HG02840 (cell line): ENCODE results near the gene PI4KA.
"Not testable (repeated sequence)": the region's sequence is repeated elsewhere in the genome, so short reads cannot be mapped to it uniquely, and the experiment has no call there.

Source experiments
- ATAC-seq: cut with Tn5 transposase; IDR thresholded peaks from one replicate; pipeline ENCODE4 v1.9.1; 2021; ENCODE audit warnings: mild to moderate bottlenecking, moderate library complexity, moderate number of reproducible peaks; ENCODE audit not compliant: unreplicated experiment, low FRiP score

Gene PI4KA

DNA sequence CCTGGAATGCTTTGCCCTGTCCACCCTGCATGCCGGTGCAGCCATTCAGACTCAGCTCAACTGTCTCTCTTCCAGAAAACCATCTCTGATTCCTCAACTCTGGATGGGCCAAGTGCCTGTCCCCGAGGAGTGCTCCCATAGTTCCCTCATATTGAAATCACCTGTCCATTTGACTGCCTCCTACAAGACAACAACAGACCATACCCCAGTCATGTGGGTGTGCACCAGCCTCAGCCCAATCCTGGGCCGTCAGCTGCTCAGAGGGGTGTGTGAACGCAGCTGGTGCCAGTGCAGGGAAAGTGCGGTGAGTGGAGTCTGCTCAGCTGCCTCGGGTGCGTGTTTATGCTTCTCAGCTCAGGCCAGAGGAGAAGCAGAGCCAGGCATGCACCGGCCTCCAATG is 126.2 kb downstream of the PI4KA start:
- not testable (repeated sequence) for ATAC-seq

DNA sequence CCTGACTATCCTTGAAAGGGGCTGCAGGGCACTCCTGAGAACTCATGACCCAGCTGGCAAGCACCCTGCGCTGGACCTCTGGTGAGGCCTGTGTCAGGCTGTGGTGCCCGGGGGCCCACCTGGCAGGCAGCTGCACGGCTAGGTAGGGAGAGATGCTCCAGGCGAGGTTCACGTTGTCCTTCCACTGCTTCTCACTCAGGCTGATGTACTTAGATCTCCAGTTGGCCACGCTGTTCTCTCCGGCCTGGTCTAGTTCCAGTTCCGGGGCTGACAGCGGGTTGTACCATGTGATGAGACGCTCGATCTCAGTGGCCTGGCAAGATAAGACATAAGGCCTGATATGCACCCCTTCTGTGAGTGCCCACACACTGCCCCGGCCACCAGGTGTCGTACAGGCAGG is 129.4 kb downstream of the PI4KA start:
- ATAC-seq = no peak

- ATAC-seq = no peak
Measured at GRCh38 chr22:20728523-20729190, 130.0 kb downstream of the PI4KA start.

- no peak for ATAC-seq
Measured at GRCh38 chr22:20727118-20728015, 131.2 kb downstream of the PI4KA start.

DNA sequence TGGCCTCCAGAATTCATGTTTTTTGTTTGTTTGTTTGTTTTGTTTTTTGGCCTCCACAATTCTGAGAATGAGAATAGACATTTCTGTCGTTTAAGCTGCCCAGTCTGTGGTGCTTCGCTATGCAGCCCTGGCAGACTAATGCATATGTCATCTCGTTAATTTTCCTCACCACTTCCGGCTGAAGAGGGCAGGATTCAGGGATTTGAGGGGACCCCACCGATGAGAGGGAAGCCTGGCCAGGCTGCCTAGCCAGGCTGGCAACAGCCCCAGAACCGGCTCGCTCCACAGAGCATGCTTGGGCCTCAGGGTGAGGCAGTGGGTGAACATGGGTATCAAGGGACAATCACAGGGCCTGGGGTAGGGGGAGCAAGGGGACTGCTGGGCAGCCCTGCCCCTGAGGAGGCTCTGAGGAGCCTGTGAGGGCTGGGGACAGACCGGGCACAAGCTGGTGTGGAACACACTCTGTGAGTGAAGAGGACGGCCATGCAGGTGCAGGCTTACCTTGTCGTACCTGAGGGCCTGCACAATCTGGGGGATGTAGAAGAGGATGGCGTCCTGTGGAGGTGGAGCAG is 132.5 kb downstream of the PI4KA start:
- ATAC-seq = no peak

- ATAC-seq = no peak
Measured at GRCh38 chr22:20724676-20725454, 133.7 kb downstream of the PI4KA start.

GRCh38 chr22:20721409-20722218 is 137.0 kb downstream of the PI4KA start:
- ATAC-seq = no peak

- no peak for ATAC-seq
Measured at GRCh38 chr22:20720692-20721408, 137.8 kb downstream of the PI4KA start.

DNA sequence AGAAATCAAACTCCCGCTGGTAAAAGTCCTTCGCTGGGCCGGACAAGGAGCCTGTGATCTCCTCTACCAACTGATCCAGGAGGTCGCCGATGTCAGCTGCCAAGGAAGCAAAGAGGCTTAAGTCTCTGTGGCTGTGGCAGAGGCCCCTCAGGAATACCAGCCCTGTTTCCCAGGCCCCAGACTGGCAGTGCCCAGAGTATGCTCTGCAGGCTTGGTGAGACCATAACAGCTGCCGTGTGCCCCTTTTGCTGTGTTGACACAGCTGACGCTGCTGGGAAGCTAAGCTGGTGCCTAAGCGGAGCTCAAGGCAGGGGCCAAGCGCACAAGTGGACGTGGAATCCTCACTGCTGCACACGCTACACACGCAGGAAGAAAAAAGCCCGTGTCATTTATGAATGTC is 139.9 kb downstream of the PI4KA start:
- not testable (repeated sequence) for ATAC-seq

GRCh38 chr22:20717981-20718380 is 140.6 kb downstream of the PI4KA start:
- not testable (repeated sequence) for ATAC-seq

DNA sequence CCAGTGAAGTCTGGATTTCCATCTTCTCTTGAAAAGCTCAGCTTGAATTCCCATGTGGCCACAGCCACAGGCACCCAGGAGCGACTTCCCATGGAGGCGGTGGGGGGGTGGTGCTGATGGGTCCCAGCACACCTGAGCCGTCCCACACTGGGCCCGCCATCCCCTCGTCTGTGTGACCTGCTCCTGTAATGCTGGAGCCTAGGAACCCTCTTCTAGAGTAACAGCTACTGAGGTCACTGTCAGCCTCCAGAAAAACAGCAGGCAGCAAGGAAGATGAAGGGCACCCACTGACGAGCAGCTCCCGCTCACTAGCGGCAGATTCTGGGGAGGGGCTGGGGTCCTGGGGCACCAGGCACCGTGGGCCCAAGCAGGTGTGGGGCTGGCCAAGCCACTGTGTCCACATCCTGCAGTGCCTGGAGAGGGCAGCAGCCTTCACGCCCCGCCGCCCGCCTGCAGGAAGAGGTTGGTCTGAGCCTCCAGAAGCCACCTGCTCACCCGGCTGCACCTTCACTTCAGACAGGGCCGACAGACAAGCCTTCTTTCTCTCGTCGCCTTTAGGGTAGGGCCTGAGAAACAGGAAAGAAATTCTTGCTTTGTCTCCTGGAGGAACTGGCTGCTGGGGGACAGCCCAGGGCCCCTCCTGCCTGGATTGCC is 141.3 kb downstream of the PI4KA start:
- not testable (repeated sequence) for ATAC-seq

GRCh38 chr22:20713116-20713515 is 145.5 kb downstream of the PI4KA start:
- not testable (repeated sequence) for ATAC-seq

DNA sequence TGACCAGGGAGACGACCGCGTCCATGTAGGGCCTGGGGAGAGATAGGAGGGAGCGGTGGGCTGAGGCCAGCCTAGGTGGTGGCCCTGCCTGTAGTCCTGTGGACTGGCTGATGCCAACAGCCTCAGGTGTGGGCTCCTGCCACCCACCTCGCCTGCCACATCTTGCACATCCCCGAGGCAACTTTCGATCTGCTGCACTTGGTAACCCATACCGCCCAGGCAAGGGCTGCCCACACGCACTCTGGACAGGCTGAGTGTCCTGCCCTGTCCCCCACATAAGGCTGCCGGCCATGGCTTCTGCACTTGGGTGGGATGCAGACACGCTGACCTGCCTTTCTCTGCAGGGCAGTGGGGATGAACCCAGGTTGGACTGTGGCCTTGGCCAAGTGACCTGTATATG is 148.6 kb downstream of the PI4KA start:
- not testable (repeated sequence) for ATAC-seq

DNA sequence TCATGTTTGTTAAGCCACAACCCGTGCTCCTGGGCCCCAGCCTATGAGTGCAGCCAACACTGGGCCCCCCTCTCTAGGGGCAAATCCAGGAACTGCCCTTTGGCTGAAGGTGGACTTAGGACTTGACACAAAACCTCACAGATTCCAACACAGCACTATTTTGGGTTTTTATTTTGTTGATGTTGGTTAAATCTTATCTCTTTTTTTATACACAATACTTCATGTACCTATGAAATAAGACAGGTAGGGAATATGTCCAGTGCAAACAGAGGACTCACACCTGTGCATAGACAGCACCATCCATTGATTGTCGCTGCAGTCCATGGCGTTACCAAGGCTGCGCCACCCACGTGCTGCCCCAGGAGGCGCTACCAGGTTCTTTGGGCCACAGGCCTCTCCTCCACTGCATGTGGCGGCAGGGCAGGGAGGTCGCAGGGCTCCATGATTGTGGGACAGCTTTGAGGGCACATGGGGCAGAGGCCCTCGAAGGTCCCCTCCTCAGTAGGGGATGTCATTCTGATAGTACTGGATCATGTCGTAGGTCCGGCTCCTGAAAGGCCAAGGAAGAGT is 151.0 kb downstream of the PI4KA start:
- not testable (repeated sequence) for ATAC-seq

- ATAC-seq = peak; percentile 0
Measured at GRCh38 chr22:20703816-20704609, 154.6 kb downstream of the PI4KA start.

DNA sequence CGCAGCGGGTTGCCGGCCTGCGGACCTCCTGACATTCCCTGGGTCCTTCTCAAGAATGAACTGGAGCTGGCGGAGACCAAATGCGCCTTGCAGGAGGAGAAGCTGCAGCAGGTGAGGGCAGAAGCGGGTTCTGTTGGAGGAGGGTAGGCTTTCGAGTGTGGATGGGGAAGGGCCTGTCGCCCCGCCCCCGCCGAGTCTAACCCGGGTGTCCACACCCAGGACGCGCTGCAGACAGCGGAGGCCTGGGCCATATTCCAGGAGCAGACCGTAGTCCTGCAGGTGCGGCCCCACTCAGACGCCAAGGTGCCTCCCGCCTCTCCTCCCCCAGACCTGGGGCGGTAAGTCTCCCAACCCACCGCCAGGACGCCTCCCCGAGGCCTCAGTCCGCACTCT is 155.2 kb downstream of the PI4KA start:
- peak; percentile 26 for ATAC-seq
